K562 (cell line): ENCODE results near the gene MINDY4. TPM values are rescaled to one million over a fixed set of nuclear protein-coding genes. Genes with fewer than 3 reads are reported as not detected.

ENCODE experiments used
- ATAC-seq: fragments of 200-7000 bp; cut with Tn5 transposase; 3 replicates; pipeline ENCODE4 v1.9.1; 2020; ENCODE audit warnings: moderate library complexity
- BruUV-seq: library from RNA; stranded (reverse); fragments of 400-500 nt; replicated peaks from 2 replicates; lab custom pipeline; 2021; lab: Mats Ljungman, UMichigan
- CTCF ChIA-PET: fragments of 300-600 bp; formaldehyde crosslinking; extraction: SDS; loops from one replicate; lab custom pipeline; 2021; ENCODE audit warnings: low intra/inter-chr PET ratio; lab: Yijun Ruan, JAX
- POLR2A ChIA-PET: fragments of 300-600, 350-650 bp; sonication (Branson Sonifier 250); formaldehyde crosslinking; extraction: SDS; loops from one replicate; lab custom pipeline; 2021; ENCODE audit warnings: antibody characterized with exemption, inconsistent platforms; lab: Yijun Ruan, JAX
- DNase-seq, 4 experiments: peaks; one replicate each; pipeline versions ENCODE4 v3.0.0 to v3.0.0-alpha.2; 2011 to 2018; ENCODE audit warnings: low spot score in 3 of 4, mixed read lengths in 3 of 4; ENCODE audit errors: extremely low read depth in 1 of 4
- FAIRE-seq: peaks from 2 replicates; lab custom pipeline; 2011; peaks lifted over from hg19 to GRCh38; lab: Jason Lieb, UNC
- H2AFZ ChIP-seq: 2 replicates; pipeline ENCODE4 v1.6.0; 2011; ENCODE audit warnings: low read depth, low read length, control low read depth, inconsistent platforms
- H3K27ac ChIP-seq: fragments of 200-600 bp; 3 replicates; pipeline ENCODE4 v1.8.0; 2011; ENCODE audit warnings: low read depth, mild to moderate bottlenecking, control low read depth, inconsistent platforms, low read length, moderate library complexity, mixed read lengths; ENCODE audit errors: extremely low read depth
- H3K27me3 ChIP-seq, 2 experiments: fragments of 300-600 bp in 1 of 2; 2 replicates in 1 of 2; 3 replicates in 1 of 2; pipeline versions ENCODE4 v1.6.0 to v1.8.0; 2011; ENCODE audit warnings: inconsistent platforms in 2 of 2, low read length in 2 of 2, mild to moderate bottlenecking in 1 of 2, mixed read lengths in 1 of 2, moderate library complexity in 1 of 2; ENCODE audit not compliant: control insufficient read depth in 2 of 2, insufficient read depth in 2 of 2
- H3K36me3 ChIP-seq: fragments of 300-600 bp; 3 replicates; pipeline ENCODE4 v1.8.0; 2011; ENCODE audit warnings: mild to moderate bottlenecking, low read length, inconsistent platforms; ENCODE audit not compliant: control insufficient read depth, insufficient read depth
- H3K4me1 ChIP-seq, 2 experiments: fragments of 200-600 bp in 1 of 2; replicated peaks in 1 of 2; 2 replicates in 1 of 2; 3 replicates in 1 of 2; pipeline versions ENCODE4 v1.5.1 to v1.8.0; 2011; ENCODE audit warnings: inconsistent platforms in 2 of 2, low read length in 2 of 2, mild to moderate bottlenecking in 1 of 2, mixed read lengths in 1 of 2, moderate library complexity in 1 of 2; ENCODE audit not compliant: control insufficient read depth in 2 of 2, insufficient read depth in 2 of 2
- H3K4me2 ChIP-seq: 2 replicates; pipeline ENCODE4 v1.6.1; 2011; ENCODE audit warnings: low read length, control low read depth, inconsistent platforms, mixed read lengths; ENCODE audit not compliant: insufficient read depth
- H3K4me3 ChIP-seq: fragments of 200-600 bp; sonication (generic), shearing (Covaris generic); 2 replicates; pipeline ENCODE4 v1.5.1; 2016; ENCODE audit warnings: control low read depth, inconsistent platforms
- H3K79me2 ChIP-seq: fragments of 200-600 bp; 3 replicates; pipeline ENCODE4 v1.8.0; 2011; ENCODE audit warnings: low read length, inconsistent platforms; ENCODE audit not compliant: control insufficient read depth, insufficient read depth
- H3K9ac ChIP-seq, 2 experiments: 2 replicates each; pipeline versions ENCODE4 v1.6.0 to v1.6.1; 2011; ENCODE audit warnings: low read depth in 2 of 2, low read length in 2 of 2, control low read depth in 1 of 2, inconsistent platforms in 1 of 2, mild to moderate bottlenecking in 1 of 2, mixed read lengths in 1 of 2; ENCODE audit not compliant: insufficient read depth in 1 of 2
- H3K9me1 ChIP-seq: one replicate; pipeline ENCODE4 v1.6.0; 2011; ENCODE audit warnings: inconsistent platforms, mild to moderate bottlenecking, low read length, moderate library complexity; ENCODE audit not compliant: control insufficient read depth, insufficient read depth
- H3K9me3 ChIP-seq: replicated peaks from 2 replicates; pipeline ENCODE4 v1.5.1; 2011; ENCODE audit warnings: low read depth, low read length, inconsistent platforms; ENCODE audit not compliant: control insufficient read depth, insufficient read depth
- H4K20me1 ChIP-seq: replicated peaks from 2 replicates; pipeline ENCODE4 v1.6.1; 2011; ENCODE audit warnings: low read length, inconsistent platforms, mixed read lengths; ENCODE audit not compliant: control insufficient read depth, insufficient read depth
- NFATC3 ChIP-seq: fragments of 450-650 bp; IDR thresholded peaks from 2 replicates; pipeline ENCODE4 v1.6.1; 2017; ENCODE audit warnings: mild to moderate bottlenecking
- NR2C1 ChIP-seq, 2 experiments: fragments of 450-650 bp; IDR thresholded peaks; 2 replicates each; pipeline ENCODE4 v1.6.1; 2017; ENCODE audit warnings: mild to moderate bottlenecking in 2 of 2, antibody characterized with exemption in 1 of 2, inconsistent platforms in 1 of 2, missing compliant biosample characterization in 1 of 2, missing genetic modification characterization in 1 of 2
- THRAP3 ChIP-seq: fragments of 450-650 bp; IDR thresholded peaks from 2 replicates; pipeline ENCODE4 v1.6.1; 2016; ENCODE audit warnings: mild to moderate bottlenecking, inconsistent platforms, borderline replicate concordance
- TRIM24 ChIP-seq, 2 experiments: fragments of 450-650 bp; IDR thresholded peaks; 2 replicates each; pipeline ENCODE4 v1.6.1; 2016
- ZFP30 ChIP-seq: fragments of 250-450 bp; sonication (Bioruptor Pico); IDR thresholded peaks from 2 replicates; pipeline ENCODE4 v1.8.0; 2022; ENCODE audit warnings: moderate library complexity, mild to moderate bottlenecking, inconsistent platforms, borderline replicate concordance
- ZNF124 ChIP-seq: sonication (generic); formaldehyde crosslinking; IDR thresholded peaks from 2 replicates; pipeline ENCODE4 v1.8.1; 2022; ENCODE audit warnings: missing genetic modification reagents
- WGBS: fragments of 100-300 bp; shearing (Covaris generic); methylation state at CpG from one replicate; pipeline ENCODE4 v1.1.6; 2016; ENCODE audit warnings: low coverage, mixed read lengths; ENCODE audit not compliant: insufficient coverage; ENCODE audit errors: missing lambda C conversion rate; 5-methylcytosine and 5-hydroxymethylcytosine counted together
- in situ Hi-C: fragments of 300-500 bp; cut with MboI; formaldehyde crosslinking; loops from 4 replicates; pipeline ENCODE4 v1.15.0; 2018; ENCODE audit warnings: inconsistent platforms, mixed read lengths
- intact Hi-C: fragments of 100-400 bp; cut with micrococcal nuclease; formaldehyde crosslinking; loops from 2 replicates; pipeline ENCODE4 v1.14.2; 2022
- polyA plus RNA-seq, 8 experiments: library from polyadenylated mRNA; depleted of rRNA in 4 of 8; stranded (reverse) in 5 of 8; unstranded in 3 of 8; fragments of >200 nt; fragmentation: Nextera tagmentation in 2 of 8; fragmentation: Illumina TruSeq in 1 of 8; extraction: Ambion mirVana in 2 of 8; extraction: Trizol in 1 of 8; gene quantifications; 2 replicates each; pipeline versions ENCODE4 v1.2.1 to v1.2.3, GENCODE V29; 2011 to 2014; ENCODE audit warnings: inconsistent platforms in 1 of 8, missing spikeins in 1 of 8
- total RNA-seq, 7 experiments: library from RNA; depleted of rRNA in 6 of 7; stranded (reverse); fragments of >200 nt in 6 of 7; fragmentation: Illumina TruSeq in 2 of 7; extraction: Trizol in 2 of 7; gene quantifications; 2 replicates each; pipeline versions ENCODE4 v1.2.1 to v1.2.3, GENCODE V29; 2011 to 2021; ENCODE audit warnings: low replicate concordance in 1 of 7
- TF ChIP-seq, protein P1 (sequence below): fragments of 450-650 bp; IDR thresholded peaks from 2 replicates; pipeline ENCODE4 v1.6.1; 2016; ENCODE audit warnings: low read depth
- TF ChIP-seq, protein P2 (sequence below): IDR thresholded peaks from 2 replicates; pipeline ENCODE4 v1.6.1; 2011; ENCODE audit warnings: borderline replicate concordance, low read depth, mild to moderate bottlenecking, moderate library complexity, low read length; ENCODE audit not compliant: insufficient read depth, poor library complexity, severe bottlenecking

MINDY4 gene
- total and polyA plus RNA-seq, 9 of the 15 experiments (the other 6 are each of a cell fraction or from before 2014, with no cell fraction given): 2.1 to 16.7 (median 11.0) TPM

DNA sequence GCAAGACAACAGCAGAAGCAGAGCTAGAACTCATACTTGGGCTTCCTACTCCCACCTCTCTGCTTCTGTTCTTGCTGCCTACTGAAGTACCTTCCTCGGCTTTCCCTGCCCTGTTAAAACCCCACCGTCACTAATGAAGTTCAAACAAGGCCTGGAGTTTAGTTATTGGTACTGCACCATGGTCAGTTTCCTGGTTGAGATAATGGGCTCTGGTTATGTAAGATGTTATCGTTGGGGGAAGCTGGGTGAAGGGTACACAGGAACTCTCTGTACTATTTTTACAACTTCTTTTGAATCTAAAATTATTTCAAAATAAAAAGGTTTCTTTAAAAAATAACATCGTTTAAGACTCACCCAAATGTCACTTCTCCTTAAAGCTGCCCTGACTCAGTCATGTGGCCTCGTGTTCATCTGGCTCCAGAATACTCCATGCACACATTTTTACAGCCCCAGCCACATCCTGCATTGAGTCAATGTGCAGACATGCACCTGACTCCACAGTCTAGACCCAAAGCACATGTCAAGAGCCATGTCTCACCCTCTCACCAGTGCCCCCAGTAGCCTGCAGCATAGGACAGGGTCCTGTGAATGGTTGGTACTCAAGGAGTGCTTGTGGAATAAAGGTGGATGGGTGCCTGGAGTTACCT, 103.6 kb downstream of the MINDY4 start:
- ChIA-PET CTCF (no interaction called here), POLR2A (no interaction called here)
- peaks cover 7% of the 10 kb centered on the region; the same call in 1 of the 3 replicates for H3K36me3 ChIP-seq
- TF ChIP-seq, protein P1, sequence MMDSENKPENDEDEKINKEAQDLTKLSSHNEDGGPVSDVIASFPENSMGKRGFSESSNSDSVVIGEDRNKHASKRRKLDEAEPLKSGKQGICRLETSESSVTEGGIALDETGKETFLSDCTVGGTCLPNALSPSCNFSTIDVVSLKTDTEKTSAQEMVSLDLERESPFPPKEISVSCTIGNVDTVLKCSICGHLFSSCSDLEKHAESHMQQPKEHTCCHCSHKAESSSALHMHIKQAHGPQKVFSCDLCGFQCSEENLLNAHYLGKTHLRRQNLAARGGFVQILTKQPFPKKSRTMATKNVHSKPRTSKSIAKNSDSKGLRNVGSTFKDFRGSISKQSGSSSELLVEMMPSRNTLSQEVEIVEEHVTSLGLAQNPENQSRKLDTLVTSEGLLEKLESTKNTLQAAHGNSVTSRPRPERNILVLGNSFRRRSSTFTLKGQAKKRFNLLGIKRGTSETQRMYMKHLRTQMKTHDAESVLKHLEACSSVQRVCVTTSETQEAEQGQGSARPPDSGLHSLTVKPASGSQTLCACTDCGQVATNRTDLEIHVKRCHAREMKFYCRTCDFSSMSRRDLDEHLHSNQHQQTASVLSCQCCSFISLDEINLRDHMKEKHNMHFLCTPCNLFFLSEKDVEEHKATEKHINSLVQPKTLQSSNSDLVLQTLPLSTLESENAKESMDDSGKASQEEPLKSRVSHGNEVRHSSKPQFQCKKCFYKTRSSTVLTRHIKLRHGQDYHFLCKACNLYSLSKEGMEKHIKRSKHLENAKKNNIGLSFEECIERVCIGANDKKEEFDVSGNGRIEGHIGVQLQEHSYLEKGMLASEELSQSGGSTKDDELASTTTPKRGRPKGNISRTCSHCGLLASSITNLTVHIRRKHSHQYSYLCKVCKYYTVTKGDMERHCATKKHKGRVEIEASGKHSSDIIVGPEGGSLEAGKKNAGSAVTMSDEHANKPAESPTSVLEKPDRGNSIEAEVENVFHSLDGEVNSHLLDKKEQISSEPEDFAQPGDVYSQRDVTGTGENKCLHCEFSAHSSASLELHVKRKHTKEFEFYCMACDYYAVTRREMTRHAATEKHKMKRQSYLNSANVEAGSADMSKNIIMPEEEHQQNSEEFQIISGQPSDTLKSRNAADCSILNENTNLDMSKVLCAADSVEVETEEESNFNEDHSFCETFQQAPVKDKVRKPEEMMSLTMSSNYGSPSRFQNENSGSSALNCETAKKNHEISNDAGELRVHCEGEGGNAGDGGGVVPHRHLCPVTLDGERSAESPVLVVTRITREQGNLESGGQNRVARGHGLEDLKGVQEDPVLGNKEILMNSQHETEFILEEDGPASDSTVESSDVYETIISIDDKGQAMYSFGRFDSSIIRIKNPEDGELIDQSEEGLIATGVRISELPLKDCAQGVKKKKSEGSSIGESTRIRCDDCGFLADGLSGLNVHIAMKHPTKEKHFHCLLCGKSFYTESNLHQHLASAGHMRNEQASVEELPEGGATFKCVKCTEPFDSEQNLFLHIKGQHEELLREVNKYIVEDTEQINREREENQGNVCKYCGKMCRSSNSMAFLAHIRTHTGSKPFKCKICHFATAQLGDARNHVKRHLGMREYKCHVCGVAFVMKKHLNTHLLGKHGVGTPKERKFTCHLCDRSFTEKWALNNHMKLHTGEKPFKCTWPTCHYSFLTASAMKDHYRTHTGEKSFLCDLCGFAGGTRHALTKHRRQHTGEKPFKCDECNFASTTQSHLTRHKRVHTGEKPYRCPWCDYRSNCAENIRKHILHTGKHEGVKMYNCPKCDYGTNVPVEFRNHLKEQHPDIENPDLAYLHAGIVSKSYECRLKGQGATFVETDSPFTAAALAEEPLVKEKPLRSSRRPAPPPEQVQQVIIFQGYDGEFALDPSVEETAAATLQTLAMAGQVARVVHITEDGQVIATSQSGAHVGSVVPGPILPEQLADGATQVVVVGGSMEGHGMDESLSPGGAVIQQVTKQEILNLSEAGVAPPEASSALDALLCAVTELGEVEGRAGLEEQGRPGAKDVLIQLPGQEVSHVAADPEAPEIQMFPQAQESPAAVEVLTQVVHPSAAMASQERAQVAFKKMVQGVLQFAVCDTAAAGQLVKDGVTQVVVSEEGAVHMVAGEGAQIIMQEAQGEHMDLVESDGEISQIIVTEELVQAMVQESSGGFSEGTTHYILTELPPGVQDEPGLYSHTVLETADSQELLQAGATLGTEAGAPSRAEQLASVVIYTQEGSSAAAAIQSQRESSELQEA: no peak
- no peak for TF ChIP-seq ZNF124 (CRISPR knock-in tag)
- no peak for TF ChIP-seq NFATC3
- TF ChIP-seq NR2C1 (IDR thresholded peaks at IDR 0.05): no peak
- no peak for TF ChIP-seq NR2C1 (tag; IDR thresholded peaks at IDR 0.05)
- TF ChIP-seq TRIM24 (IDR thresholded peaks at IDR 0.05): peak in 1 of 2 experiments; percentile 33; a peak in 1 of 4 replicates
- TF ChIP-seq, protein P2, sequence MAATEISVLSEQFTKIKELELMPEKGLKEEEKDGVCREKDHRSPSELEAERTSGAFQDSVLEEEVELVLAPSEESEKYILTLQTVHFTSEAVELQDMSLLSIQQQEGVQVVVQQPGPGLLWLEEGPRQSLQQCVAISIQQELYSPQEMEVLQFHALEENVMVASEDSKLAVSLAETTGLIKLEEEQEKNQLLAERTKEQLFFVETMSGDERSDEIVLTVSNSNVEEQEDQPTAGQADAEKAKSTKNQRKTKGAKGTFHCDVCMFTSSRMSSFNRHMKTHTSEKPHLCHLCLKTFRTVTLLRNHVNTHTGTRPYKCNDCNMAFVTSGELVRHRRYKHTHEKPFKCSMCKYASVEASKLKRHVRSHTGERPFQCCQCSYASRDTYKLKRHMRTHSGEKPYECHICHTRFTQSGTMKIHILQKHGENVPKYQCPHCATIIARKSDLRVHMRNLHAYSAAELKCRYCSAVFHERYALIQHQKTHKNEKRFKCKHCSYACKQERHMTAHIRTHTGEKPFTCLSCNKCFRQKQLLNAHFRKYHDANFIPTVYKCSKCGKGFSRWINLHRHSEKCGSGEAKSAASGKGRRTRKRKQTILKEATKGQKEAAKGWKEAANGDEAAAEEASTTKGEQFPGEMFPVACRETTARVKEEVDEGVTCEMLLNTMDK: no peak
- TF ChIP-seq ZFP30 (CRISPR knock-in tag): no peak
- TF ChIP-seq THRAP3: no peak
- H2AFZ ChIP-seq: no peak overlapping the region
- in situ Hi-C loops (no loop called here), intact Hi-C loops (no loop called here)
- H3K9me1 ChIP-seq: peaks cover 2% of the 10 kb centered on the region
- no peak overlapping the region for H3K4me2 ChIP-seq
- no peaks in the 10 kb centered on the region for H3K79me2 ChIP-seq
- no peak overlapping the region for H3K9ac ChIP-seq
- DNase-seq (no peak), FAIRE-seq (no peak), ATAC-seq (no peak)
- no peaks in the 10 kb centered on the region for H4K20me1 ChIP-seq
- WGBS: 36% methylated on average over 5 of the region's 5 CpGs
- no peaks in the 10 kb centered on the region for H3K27me3 ChIP-seq
- H3K4me1 ChIP-seq: peaks cover 4 to 10% of the 10 kb centered on the region in 2 experiments; a peak in 4 of 5 replicates
- no peaks in the 10 kb centered on the region for H3K9me3 ChIP-seq
- no peak overlapping the region for H3K27ac ChIP-seq
- no peak overlapping the region for H3K4me3 ChIP-seq
- no TSS peak for BruUV-seq
